AG04449 (cell line): Measurements from ENCODE around the gene OXSR1.

Experiments
- CTCF ChIA-PET: fragments of 350-600 bp; formaldehyde crosslinking; extraction: SDS; loops from one replicate; lab custom pipeline; 2021; ENCODE audit warnings: antibody characterized with exemption; lab: Yijun Ruan, JAX
- POLR2A ChIA-PET: fragments of 400-600, 350-600 bp; formaldehyde crosslinking; extraction: SDS; loops from one replicate; lab custom pipeline; 2020; ENCODE audit warnings: antibody characterized with exemption, inconsistent platforms; lab: Yijun Ruan, JAX
- DNase-seq: peaks from one replicate; pipeline ENCODE4 v3.0.0-alpha.2; 2010; ENCODE audit warnings: low read depth, low spot score
- H3K4me3 ChIP-seq: 2 replicates; pipeline ENCODE4 v1.5.1; 2011; ENCODE audit warnings: low read depth, mild to moderate bottlenecking, control low read depth, low read length
- TF ChIP-seq, protein P1 (sequence below): IDR thresholded peaks from one replicate; pipeline ENCODE4 v1.5.1; 2011; ENCODE audit warnings: mild to moderate bottlenecking, moderate library complexity, low read length, control low read depth, inconsistent platforms; ENCODE audit not compliant: insufficient read depth; ENCODE audit errors: missing control alignments

Gene OXSR1

DNA sequence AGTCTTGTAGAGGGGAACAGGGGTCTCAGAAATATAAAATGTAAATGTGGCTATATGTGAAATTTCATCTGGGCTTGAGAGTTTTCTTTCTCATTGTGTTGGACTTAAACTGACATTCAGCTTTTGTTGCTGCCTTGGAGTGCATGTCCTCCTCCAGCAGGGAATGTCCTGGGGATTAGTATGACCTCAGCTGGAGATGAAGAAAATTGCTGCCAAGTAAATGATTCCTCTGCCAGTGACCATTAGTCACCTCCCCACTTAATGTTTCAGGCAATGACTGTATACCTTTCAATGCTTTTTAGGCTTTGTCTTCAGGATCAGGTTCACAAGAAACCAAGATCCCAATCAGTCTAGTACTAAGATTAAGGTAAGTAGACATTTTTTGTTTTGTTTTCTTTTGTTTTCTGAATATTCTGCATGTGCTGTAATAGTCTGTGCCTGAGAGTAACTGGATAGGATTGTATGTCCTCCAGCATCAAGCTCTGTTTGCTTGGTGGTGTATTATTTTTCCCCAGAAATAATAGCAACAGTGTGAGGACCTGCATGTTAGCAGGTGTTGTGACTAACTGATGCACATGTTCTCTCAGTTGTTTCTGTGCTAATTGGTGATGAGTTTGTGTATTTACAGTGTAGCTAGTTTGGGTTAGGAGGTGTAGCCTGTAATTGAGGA lies 82.2 kb downstream of the OXSR1 start:
- ChIA-PET POLR2A (interaction anchor here (1.9 kb wide), 1 partner anchor 110 kb away, joined by 4 read pairs; the partner anchor contains the start of gene ACAA1), CTCF (interaction anchor here (0.7 to 2.3 kb wide), 17 partner anchors 9 to 392 kb away, joined by 3 to 11 read pairs (median 4); partner anchors contain the start of genes ACAA1 and MYD88)
- TF ChIP-seq, protein P1, sequence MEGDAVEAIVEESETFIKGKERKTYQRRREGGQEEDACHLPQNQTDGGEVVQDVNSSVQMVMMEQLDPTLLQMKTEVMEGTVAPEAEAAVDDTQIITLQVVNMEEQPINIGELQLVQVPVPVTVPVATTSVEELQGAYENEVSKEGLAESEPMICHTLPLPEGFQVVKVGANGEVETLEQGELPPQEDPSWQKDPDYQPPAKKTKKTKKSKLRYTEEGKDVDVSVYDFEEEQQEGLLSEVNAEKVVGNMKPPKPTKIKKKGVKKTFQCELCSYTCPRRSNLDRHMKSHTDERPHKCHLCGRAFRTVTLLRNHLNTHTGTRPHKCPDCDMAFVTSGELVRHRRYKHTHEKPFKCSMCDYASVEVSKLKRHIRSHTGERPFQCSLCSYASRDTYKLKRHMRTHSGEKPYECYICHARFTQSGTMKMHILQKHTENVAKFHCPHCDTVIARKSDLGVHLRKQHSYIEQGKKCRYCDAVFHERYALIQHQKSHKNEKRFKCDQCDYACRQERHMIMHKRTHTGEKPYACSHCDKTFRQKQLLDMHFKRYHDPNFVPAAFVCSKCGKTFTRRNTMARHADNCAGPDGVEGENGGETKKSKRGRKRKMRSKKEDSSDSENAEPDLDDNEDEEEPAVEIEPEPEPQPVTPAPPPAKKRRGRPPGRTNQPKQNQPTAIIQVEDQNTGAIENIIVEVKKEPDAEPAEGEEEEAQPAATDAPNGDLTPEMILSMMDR: peak; percentile 35
- H3K4me3 ChIP-seq: no peak overlapping the region
- peak; percentile 71 for DNase-seq

DNA sequence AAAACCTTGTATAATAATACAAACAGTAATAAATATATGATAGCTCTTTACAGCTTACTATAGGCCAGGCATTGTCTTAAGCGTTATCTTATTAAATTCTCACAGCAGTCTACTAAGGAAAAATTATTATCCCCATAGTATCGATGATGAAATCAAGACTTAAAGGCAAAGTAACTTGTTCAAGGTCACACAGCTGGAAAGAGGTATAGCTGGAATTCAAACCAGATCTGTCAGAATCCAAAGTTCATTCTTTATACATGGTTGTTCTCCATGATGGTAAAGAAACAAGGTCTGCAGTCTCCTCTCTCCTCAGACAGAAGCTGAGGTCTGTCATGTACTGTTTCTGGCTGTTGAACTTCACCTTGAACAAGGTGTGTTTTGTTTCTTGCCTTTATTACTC lies 84.9 kb downstream of the OXSR1 start:
- POLR2A ChIA-PET: no interaction called here
- CTCF ChIA-PET: no interaction called here

DNA sequence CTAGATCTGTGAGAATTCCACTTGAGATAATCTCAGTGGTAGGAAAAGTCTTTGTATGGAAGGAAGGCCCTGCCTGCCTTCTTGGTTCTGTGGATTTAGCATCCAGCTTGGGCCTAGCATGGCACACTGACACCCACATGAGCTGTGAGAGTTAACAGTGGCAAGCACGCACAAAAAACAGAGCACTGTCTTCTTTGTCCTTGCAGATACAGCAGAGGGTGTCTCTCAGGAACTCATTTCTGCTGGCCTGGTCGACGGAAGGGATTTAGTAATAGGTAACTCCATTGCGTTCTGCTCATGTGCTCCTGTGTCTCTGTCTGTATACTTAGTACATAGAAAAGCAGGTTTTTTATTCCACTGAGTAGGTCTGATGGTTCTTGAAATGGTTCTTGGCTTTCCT lies 85.9 kb downstream of the OXSR1 start:
- POLR2A ChIA-PET: no interaction called here
- CTCF ChIA-PET: no interaction called here
- no peak for DNase-seq
- H3K4me3 ChIP-seq: no peak overlapping the region
- TF ChIP-seq, protein P1: no peak

More for the DNA sequence above, 84.9 kb downstream of the OXSR1 start:
- TF ChIP-seq, protein P1: no peak
- DNase-seq: no peak
- no peak overlapping the region for H3K4me3 ChIP-seq

DNA sequence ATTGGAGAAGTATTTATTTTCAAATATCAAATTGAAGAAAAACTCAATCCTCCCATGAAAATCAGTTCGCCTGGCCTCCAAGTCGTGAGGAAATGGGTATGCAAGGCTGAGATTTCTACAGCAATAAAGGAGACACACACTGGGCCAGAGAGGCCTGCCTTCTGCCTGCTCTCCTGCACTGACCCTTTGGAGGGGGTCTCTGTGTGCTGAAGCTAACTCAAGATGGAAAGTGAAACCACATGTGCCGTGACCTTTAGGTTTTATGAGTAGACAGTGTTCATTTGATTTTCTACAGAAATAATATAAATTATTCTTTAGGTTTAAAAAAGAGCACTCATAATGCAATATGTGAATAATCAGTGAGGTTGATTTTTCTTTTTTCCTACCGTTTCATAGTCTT lies 88.4 kb downstream of the OXSR1 start:
- no peak overlapping the region for H3K4me3 ChIP-seq
- CTCF ChIA-PET: no interaction called here

DNA sequence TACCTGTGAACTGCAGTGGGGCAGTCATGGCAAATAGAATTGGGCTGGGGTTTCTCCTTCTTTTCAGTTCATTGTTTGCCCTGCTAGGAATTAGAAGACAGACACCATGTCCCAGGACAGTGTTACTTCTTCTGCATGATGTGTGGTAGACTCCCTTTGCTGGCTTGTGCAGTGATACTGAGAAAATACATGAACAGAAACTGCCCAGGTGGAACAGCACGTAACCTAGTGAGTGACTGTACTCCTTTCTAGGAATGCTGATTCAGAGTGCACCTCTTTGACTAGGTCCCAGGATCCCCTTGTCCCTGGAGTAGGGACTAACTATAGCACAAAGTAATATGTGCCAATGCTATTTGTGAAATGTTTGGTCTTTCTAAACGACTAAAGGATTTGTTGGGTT lies 89.5 kb downstream of the OXSR1 start:
- DNase-seq: no peak
- TF ChIP-seq, protein P1: no peak
- CTCF ChIA-PET: no interaction called here
- H3K4me3 ChIP-seq: no peak overlapping the region
- POLR2A ChIA-PET: no interaction called here

More for the DNA sequence above, 88.4 kb downstream of the OXSR1 start:
- TF ChIP-seq, protein P1: no peak
- POLR2A ChIA-PET: interaction anchor here (1.2 kb wide), 1 partner anchor 117 kb away, joined by 3 read pairs; the partner anchor contains the start of gene ACAA1
- no peak for DNase-seq

DNA sequence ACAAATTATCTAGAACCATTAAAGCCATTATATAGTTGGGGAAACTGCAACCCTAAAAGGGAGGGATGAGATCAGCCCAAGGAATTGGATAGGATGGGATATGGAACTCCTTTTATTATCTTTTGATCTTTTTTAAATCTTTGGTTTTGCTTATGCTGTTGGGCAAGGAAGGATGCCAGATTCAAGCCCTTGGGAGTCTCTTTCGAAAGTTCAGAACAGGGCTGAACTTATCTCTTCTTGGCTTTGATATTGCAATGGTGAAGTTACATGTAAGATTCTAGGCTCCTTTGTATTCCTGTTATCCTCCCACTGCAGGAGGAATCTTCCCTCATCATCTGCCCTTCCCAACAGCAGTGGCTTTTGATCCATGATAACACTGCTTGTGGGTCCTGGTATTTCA lies 90.3 kb downstream of the OXSR1 start:
- TF ChIP-seq, protein P1: no peak
- ChIA-PET CTCF (interaction anchor here (1.3 to 1.5 kb wide), 2 partner anchors 8 to 15 kb away, joined by 3 to 5 read pairs; no protein-coding TSS in a partner anchor), POLR2A (no interaction called here)
- DNase-seq: no peak
- no peak overlapping the region for H3K4me3 ChIP-seq
